Measurements from ENCODE around the gene COQ6.

DNA sequence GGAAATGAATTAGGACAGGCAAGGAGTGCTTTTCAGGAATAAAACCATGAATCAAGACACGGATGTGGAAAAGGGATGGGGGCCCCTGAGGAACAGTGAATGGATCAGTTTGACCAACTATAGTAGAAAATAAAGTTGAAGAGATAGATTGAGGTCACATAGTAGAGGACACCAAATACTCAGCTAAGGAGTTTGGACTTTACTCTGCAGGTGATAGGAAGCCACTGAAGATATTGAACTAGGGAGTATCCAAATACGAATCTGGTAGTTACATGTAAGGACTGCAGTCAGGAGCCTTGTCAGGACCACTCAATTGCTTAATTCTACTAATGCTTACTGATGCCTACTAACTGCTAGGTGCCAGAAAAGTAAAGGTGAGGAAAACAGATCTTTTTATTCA, 48.6 kb downstream of the COQ6 start:
- TF ChIP-seq, protein P1, sequence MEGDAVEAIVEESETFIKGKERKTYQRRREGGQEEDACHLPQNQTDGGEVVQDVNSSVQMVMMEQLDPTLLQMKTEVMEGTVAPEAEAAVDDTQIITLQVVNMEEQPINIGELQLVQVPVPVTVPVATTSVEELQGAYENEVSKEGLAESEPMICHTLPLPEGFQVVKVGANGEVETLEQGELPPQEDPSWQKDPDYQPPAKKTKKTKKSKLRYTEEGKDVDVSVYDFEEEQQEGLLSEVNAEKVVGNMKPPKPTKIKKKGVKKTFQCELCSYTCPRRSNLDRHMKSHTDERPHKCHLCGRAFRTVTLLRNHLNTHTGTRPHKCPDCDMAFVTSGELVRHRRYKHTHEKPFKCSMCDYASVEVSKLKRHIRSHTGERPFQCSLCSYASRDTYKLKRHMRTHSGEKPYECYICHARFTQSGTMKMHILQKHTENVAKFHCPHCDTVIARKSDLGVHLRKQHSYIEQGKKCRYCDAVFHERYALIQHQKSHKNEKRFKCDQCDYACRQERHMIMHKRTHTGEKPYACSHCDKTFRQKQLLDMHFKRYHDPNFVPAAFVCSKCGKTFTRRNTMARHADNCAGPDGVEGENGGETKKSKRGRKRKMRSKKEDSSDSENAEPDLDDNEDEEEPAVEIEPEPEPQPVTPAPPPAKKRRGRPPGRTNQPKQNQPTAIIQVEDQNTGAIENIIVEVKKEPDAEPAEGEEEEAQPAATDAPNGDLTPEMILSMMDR (conservative IDR thresholded peaks at IDR 0.05; ENCODE audit: low read length): no peak
- no peak for TF ChIP-seq EZH2phosphoT487 (IDR thresholded peaks at IDR 0.05; ENCODE audit: borderline replicate concordance, low read depth, low read length)
